Measurements from ENCODE around the gene IMMP1L.
"Not testable (repeated sequence)": the region's sequence is repeated elsewhere in the genome, so short reads cannot be mapped to it uniquely, and the experiment has no call there.

- TF ChIP-seq, protein P1, sequence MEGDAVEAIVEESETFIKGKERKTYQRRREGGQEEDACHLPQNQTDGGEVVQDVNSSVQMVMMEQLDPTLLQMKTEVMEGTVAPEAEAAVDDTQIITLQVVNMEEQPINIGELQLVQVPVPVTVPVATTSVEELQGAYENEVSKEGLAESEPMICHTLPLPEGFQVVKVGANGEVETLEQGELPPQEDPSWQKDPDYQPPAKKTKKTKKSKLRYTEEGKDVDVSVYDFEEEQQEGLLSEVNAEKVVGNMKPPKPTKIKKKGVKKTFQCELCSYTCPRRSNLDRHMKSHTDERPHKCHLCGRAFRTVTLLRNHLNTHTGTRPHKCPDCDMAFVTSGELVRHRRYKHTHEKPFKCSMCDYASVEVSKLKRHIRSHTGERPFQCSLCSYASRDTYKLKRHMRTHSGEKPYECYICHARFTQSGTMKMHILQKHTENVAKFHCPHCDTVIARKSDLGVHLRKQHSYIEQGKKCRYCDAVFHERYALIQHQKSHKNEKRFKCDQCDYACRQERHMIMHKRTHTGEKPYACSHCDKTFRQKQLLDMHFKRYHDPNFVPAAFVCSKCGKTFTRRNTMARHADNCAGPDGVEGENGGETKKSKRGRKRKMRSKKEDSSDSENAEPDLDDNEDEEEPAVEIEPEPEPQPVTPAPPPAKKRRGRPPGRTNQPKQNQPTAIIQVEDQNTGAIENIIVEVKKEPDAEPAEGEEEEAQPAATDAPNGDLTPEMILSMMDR (IDR thresholded peaks at IDR 0.05 in 2 of 3, conservative IDR thresholded peaks at IDR 0.05 in 1 of 3; ENCODE audit: borderline replicate concordance in 1 of 3, insufficient read depth in 1 of 3, low read depth in 2 of 3, low read length in 2 of 3): not testable (repeated sequence)
- TF ChIP-seq POLR2AphosphoS5 (IDR thresholded peaks at IDR 0.05; ENCODE audit: low read depth, low read length): not testable (repeated sequence)
Observed at GRCh38 chr11:31493762-31494161, 15.7 kb downstream of the IMMP1L start.

All from HCT116 (cell line).